ENCODE results near the gene GPR157.

DNA sequence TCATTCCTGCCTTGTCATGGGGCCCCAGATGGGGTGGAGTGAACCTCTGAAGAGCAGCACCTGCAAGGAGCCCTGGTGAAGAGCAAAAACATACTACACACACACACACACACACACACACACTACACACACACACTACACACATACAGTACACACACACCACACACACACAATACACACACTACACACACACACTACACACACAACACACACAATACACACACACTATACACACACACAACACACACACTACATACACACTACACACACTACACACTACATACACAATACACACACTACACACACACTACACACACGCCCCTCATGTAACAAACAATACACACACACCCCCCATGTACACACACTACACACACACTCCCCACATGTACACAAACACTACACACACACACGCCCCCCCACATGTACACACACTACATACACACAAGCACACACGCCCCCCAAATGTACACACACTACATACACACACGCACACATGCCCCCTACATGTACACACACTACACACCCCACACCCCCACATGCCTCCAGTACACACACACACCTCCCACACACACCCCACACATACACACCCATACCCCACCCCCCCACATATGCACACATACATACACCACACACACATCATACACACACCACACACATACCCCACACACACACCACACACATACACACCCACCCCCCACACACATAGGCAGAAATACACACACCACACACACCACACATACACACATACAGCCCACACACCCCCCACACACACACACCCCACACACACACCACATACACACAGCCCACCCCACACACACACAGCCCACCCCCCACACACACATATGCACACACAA lies 68.8 kb downstream of the GPR157 start:
- TF ChIP-seq, protein P1, sequence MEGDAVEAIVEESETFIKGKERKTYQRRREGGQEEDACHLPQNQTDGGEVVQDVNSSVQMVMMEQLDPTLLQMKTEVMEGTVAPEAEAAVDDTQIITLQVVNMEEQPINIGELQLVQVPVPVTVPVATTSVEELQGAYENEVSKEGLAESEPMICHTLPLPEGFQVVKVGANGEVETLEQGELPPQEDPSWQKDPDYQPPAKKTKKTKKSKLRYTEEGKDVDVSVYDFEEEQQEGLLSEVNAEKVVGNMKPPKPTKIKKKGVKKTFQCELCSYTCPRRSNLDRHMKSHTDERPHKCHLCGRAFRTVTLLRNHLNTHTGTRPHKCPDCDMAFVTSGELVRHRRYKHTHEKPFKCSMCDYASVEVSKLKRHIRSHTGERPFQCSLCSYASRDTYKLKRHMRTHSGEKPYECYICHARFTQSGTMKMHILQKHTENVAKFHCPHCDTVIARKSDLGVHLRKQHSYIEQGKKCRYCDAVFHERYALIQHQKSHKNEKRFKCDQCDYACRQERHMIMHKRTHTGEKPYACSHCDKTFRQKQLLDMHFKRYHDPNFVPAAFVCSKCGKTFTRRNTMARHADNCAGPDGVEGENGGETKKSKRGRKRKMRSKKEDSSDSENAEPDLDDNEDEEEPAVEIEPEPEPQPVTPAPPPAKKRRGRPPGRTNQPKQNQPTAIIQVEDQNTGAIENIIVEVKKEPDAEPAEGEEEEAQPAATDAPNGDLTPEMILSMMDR (CRISPR knock-in tag; IDR thresholded peaks at IDR 0.05), result no peak
- TF ChIP-seq ZFYVE20 (CRISPR knock-in tag; IDR thresholded peaks at IDR 0.05; ENCODE audit: borderline replicate concordance, low read depth) (no peak), ZNF598 (CRISPR knock-in tag; IDR thresholded peaks at IDR 0.05; ENCODE audit: borderline replicate concordance) (no peak), RAD21 (CRISPR knock-in tag; IDR thresholded peaks at IDR 0.05) (no peak), TCF12 (IDR thresholded peaks at IDR 0.05) (no peak), TCF12 (CRISPR knock-in tag; IDR thresholded peaks at IDR 0.05) (no peak), TCF7L2 (IDR thresholded peaks at IDR 0.05; ENCODE audit: low read depth, low read length) (no peak), ZNF274 (CRISPR knock-in tag; IDR thresholded peaks at IDR 0.05) (no peak), ARNT (IDR thresholded peaks at IDR 0.05) (no peak), ZNF841 (CRISPR knock-in tag; IDR thresholded peaks at IDR 0.05; ENCODE audit: borderline replicate concordance) (no peak), HNF4G (IDR thresholded peaks at IDR 0.05; ENCODE audit: borderline replicate concordance, low read depth, low read length) (no peak), HNF4G (CRISPR knock-in tag; IDR thresholded peaks at IDR 0.05; ENCODE audit: borderline replicate concordance, low read depth) (no peak), HDAC6 (IDR thresholded peaks at IDR 0.05; ENCODE audit: low read depth, low read length) (no peak)
- TF ChIP-seq, protein P2, sequence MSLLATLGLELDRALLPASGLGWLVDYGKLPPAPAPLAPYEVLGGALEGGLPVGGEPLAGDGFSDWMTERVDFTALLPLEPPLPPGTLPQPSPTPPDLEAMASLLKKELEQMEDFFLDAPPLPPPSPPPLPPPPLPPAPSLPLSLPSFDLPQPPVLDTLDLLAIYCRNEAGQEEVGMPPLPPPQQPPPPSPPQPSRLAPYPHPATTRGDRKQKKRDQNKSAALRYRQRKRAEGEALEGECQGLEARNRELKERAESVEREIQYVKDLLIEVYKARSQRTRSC (CRISPR knock-in tag; IDR thresholded peaks at IDR 0.05; ENCODE audit: low read depth), result no peak

All from HepG2 (cell line).